Measurements from ENCODE around the gene SREK1. TPM values are rescaled to one million over a fixed set of nuclear protein-coding genes. Genes with fewer than 3 reads are reported as not detected.
A peak's percentile ranks its signal among the peaks of the same experiment; 100 is the strongest.

The SREK1 gene
- total RNA-seq, 4 donors from 2014 or later = 63.1 to 182 (median 67.8) TPM

DNA sequence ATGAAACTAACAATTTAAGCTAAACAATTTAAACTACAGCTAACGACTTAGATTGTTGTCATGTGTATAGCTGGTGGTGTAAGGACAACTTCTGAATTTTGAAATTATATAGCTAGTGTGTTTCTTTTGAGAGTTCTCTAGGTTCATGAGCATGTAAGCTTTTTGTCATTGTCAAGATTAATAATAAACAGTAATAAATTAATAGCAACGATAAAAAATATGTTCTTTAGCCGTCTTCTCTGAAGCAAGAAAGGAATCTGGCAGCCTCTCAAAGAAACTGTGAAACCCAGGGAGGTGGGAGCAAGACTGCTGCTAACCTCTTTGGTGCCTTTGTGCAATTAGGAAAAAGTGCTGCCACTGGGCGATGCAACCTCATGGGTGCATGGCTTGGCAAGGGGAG, 59.4 kb downstream of the SREK1 start:
- Histone ChIP-seq H3K36me3 (no peaks in the 10 kb centered on the region), H3K9me3 (no peaks in the 10 kb centered on the region), H3K4me3 (no peak overlapping the region), H3K27ac (no peak overlapping the region), H3K4me1 (peaks cover 3% of the 10 kb centered on the region), H3K27me3 (no peaks in the 10 kb centered on the region)
- WGBS = 74% methylated on average over 4 of the region's 4 CpGs
- no peak for DNase-seq (ENCODE audit: low spot score in 2 of 2)
- TF ChIP-seq EP300 (IDR thresholded peaks at IDR 0.05) (no peak), POLR2AphosphoS5 (IDR thresholded peaks at IDR 0.05) (no peak), POLR2A (IDR thresholded peaks at IDR 0.05) (no peak)
- TF ChIP-seq, protein P1, sequence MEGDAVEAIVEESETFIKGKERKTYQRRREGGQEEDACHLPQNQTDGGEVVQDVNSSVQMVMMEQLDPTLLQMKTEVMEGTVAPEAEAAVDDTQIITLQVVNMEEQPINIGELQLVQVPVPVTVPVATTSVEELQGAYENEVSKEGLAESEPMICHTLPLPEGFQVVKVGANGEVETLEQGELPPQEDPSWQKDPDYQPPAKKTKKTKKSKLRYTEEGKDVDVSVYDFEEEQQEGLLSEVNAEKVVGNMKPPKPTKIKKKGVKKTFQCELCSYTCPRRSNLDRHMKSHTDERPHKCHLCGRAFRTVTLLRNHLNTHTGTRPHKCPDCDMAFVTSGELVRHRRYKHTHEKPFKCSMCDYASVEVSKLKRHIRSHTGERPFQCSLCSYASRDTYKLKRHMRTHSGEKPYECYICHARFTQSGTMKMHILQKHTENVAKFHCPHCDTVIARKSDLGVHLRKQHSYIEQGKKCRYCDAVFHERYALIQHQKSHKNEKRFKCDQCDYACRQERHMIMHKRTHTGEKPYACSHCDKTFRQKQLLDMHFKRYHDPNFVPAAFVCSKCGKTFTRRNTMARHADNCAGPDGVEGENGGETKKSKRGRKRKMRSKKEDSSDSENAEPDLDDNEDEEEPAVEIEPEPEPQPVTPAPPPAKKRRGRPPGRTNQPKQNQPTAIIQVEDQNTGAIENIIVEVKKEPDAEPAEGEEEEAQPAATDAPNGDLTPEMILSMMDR (IDR thresholded peaks at IDR 0.05) = no peak

DNA sequence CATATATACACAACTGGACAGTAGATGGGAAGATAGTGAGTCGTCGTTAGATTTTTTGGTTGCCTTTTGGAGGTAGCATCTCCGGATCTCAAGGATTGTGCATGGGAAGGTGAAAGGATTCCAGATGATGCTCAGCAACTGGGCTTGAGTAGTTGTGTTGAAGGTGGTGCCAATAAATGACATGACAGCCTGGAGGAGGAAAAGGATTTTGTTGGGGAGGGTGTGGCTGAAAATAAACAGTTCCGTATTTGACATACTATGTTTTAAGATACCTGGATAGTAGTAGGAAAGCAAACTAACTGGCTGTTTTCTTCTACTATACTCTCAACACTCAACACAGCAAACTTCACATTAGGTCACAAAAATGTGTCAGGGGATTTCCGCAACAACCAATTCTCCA, 62.4 kb downstream of the SREK1 start:
- H3K4me3 ChIP-seq = no peak overlapping the region
- H3K4me1 ChIP-seq = peaks cover 9% of the 10 kb centered on the region
- no peak for DNase-seq (ENCODE audit: low spot score in 2 of 2)
- no peak overlapping the region for H3K27ac ChIP-seq
- H3K27me3 ChIP-seq = no peaks in the 10 kb centered on the region
- no peaks in the 10 kb centered on the region for H3K9me3 ChIP-seq
- H3K36me3 ChIP-seq = no peaks in the 10 kb centered on the region
- 89% methylated on average over 5 of the region's 5 CpGs for WGBS
- TF ChIP-seq, protein P1 (IDR thresholded peaks at IDR 0.05) = no peak
- TF ChIP-seq POLR2A (IDR thresholded peaks at IDR 0.05) = no peak
- no peak for TF ChIP-seq EP300 (IDR thresholded peaks at IDR 0.05)
- TF ChIP-seq POLR2AphosphoS5 (IDR thresholded peaks at IDR 0.05) = no peak

DNA sequence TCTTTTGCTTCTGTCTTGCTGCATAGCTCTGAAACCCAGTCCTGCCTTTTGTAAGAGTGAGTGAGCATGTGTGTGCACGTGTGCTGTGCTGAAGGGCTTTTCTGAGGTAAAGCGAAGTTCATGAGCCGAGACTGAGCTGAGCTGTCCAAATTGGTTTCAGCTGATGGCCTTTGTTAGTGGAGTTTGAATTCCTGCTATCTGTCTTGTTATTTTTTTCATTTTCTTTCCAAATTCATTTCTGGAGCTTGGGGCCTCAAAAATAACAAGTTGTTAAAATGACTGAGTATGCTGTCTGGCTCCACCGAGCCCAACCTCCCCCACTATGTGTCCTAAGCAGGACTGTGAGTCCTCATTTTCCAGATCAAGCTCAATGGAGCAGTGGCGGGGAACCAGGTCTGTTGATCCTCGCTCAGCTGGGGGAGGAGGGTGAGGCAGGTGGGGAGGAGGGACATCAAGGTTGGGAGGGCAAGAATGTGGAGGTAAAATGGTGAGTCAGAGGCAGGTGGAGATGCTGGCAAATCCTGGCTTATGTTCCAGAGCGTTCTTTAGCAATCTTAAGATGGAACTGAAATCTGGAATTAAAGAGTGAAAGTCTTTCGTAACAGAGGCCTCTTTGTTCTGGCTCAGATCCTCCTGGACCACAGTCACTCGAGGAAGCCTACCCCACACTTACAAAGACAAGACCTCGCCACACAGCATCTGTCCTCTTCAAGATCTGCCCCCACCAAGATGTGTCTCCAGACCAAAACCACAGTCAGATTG, 63.9 kb downstream of the SREK1 start:
- H3K9me3 ChIP-seq = no peaks in the 10 kb centered on the region
- no peak for DNase-seq (ENCODE audit: low spot score in 2 of 2)
- H3K4me3 ChIP-seq = no peak overlapping the region
- H3K27me3 ChIP-seq = no peaks in the 10 kb centered on the region
- no peak for TF ChIP-seq POLR2AphosphoS5 (IDR thresholded peaks at IDR 0.05)
- no peak for TF ChIP-seq EP300 (IDR thresholded peaks at IDR 0.05)
- H3K27ac ChIP-seq = peak overlapping the region; percentile 66
- H3K36me3 ChIP-seq = no peaks in the 10 kb centered on the region
- H3K4me1 ChIP-seq = peaks cover 9% of the 10 kb centered on the region
- WGBS = 57% methylated on average over 10 of the region's 10 CpGs

DNA sequence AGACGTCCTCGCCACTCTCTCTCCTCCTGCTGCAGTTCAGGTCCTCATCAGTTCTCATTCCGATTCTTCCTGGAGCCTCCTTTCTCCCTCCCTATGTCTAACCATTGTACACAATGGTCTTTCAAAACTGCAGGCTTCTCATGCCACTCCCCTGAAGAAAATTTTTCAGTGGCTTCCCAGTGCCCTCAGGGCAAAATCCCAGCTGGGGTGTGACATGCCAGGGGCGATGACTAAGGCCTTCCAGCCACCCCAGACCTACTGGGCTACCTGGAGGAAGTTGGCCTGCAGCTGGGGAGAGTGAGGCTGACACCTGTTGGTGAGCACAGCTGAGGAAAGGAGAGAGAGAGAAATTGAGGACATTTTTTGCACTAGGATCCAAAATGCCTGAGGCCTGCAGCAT, 65.2 kb downstream of the SREK1 start:
- no peaks in the 10 kb centered on the region for H3K27me3 ChIP-seq
- 80% methylated on average over 4 of the region's 4 CpGs for WGBS
- TF ChIP-seq POLR2A (IDR thresholded peaks at IDR 0.05) (no peak), EP300 (IDR thresholded peaks at IDR 0.05) (no peak), POLR2AphosphoS5 (IDR thresholded peaks at IDR 0.05) (no peak)
- TF ChIP-seq, protein P1 (IDR thresholded peaks at IDR 0.05) = no peak
- no peak overlapping the region for H3K27ac ChIP-seq
- H3K9me3 ChIP-seq = no peaks in the 10 kb centered on the region
- H3K4me1 ChIP-seq = peaks cover 9% of the 10 kb centered on the region
- no peak for DNase-seq (ENCODE audit: low spot score in 2 of 2)
- no peak overlapping the region for H3K4me3 ChIP-seq
- H3K36me3 ChIP-seq = no peaks in the 10 kb centered on the region

DNA sequence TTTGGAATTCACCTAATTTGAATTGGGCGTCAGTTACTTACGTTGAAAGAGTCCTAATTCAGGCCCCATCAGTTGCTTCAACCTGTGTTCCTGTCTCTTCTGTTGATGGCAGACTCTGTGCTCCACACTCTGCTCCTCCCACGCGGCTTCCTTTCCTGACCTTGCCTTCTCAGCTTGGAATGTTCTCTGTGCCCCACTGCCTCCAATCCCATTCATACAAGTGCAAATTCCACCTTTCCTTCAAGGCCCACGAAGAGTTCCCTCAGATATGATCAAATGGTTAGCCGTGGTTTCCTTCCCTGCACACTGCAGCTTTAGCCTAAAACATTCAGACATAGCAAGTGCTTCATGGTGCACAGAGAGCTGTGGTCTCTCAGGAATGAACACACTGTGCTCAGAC, 65.7 kb downstream of the SREK1 start:
- TF ChIP-seq POLR2A (IDR thresholded peaks at IDR 0.05) (no peak), POLR2AphosphoS5 (IDR thresholded peaks at IDR 0.05) (no peak), EP300 (IDR thresholded peaks at IDR 0.05) (no peak)
- TF ChIP-seq, protein P1 (IDR thresholded peaks at IDR 0.05) = no peak
- Histone ChIP-seq H3K27me3 (no peaks in the 10 kb centered on the region), H3K27ac (no peak overlapping the region), H3K4me1 (peaks cover 9% of the 10 kb centered on the region), H3K9me3 (no peaks in the 10 kb centered on the region), H3K4me3 (no peak overlapping the region), H3K36me3 (no peaks in the 10 kb centered on the region)
- DNase-seq (ENCODE audit: low spot score in 2 of 2) = no peak
- WGBS = 64% methylated on average over 6 of the region's 6 CpGs
